ENCODE results near the gene CLEC1A. TPM values are rescaled to one million over a fixed set of nuclear protein-coding genes. Genes with fewer than 3 reads are reported as not detected.
A peak's percentile ranks its signal among the peaks of the same experiment; 100 is the strongest.

Gene CLEC1A
- total RNA-seq, 4 donors from 2014 or later: 6.0 to 19.4 (median 8.4) TPM

DNA sequence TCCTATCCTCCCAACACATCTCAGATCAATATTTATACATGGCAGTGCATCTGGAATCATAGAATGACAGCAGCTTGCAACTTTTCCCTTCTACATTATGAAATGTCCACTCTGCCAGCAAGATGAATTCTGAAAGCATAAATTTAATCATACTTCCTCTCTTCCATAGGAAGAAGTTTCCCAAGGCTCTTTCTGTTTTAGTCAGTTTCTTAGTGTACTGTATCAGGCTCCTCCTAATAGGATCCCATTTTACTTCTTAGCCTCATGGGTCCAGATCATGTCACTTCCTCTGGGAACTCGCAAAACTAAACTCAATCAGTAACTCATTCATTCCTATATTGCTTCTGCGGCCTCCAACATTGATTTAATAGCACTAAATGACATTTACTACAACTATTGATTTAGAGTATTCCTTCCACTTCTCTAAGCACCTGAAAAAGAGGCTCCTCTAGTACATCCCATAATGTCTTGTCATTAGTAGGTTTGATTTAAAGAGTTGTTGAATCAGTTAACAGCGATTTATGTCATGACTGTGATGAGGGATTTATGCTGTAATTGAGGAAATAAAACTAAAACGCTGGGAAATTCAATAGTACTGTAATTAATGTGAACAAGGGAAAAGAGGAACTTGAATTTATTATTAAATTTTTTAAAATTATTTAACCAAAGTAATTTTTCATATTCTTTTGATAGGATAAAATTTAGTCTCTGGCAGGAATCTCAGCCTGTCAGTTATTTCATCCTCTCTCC lies 4.0 kb downstream of the CLEC1A start:
- Histone ChIP-seq H3K27ac (peak overlapping the region in 2 of 4 donors; percentile 80 to 84), H3K27me3 (no peaks in the 10 kb centered on the region), H3K4me3 (no peak overlapping the region), H3K9me3 (no peaks in the 10 kb centered on the region), H3K36me3 (no peaks in the 10 kb centered on the region), H3K4me1 (peaks cover 0 to 35% (median 4%) of the 10 kb centered on the region in 4 donors)
- DNase-seq (ENCODE audit: low spot score in 2 of 2): no peak
- TF ChIP-seq, protein P1, sequence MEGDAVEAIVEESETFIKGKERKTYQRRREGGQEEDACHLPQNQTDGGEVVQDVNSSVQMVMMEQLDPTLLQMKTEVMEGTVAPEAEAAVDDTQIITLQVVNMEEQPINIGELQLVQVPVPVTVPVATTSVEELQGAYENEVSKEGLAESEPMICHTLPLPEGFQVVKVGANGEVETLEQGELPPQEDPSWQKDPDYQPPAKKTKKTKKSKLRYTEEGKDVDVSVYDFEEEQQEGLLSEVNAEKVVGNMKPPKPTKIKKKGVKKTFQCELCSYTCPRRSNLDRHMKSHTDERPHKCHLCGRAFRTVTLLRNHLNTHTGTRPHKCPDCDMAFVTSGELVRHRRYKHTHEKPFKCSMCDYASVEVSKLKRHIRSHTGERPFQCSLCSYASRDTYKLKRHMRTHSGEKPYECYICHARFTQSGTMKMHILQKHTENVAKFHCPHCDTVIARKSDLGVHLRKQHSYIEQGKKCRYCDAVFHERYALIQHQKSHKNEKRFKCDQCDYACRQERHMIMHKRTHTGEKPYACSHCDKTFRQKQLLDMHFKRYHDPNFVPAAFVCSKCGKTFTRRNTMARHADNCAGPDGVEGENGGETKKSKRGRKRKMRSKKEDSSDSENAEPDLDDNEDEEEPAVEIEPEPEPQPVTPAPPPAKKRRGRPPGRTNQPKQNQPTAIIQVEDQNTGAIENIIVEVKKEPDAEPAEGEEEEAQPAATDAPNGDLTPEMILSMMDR (IDR thresholded peaks at IDR 0.05): no peak
- TF ChIP-seq EP300 (IDR thresholded peaks at IDR 0.05): no peak
- TF ChIP-seq POLR2A (IDR thresholded peaks at IDR 0.05): no peak
- 53 to 75% methylated on average over 4 of the region's 4 CpGs for WGBS, 2 donors

GRCh38 chr12:10088955-10089900 lies 9.6 kb downstream of the CLEC1A start:
- Histone ChIP-seq H3K27me3 (no peaks in the 10 kb centered on the region), H3K4me3 (no peak overlapping the region), H3K36me3 (no peaks in the 10 kb centered on the region), H3K27ac (peak overlapping the region in 1 of 4 donors; percentile 2), H3K4me1 (peaks cover 0 to 24% (median 2%) of the 10 kb centered on the region in 4 donors), H3K9me3 (peaks cover 0 to 6% (median 0%) of the 10 kb centered on the region in 4 donors)
- 59 to 64% methylated on average over 8 of the region's 8 CpGs for WGBS, 2 donors
- TF ChIP-seq EP300 (IDR thresholded peaks at IDR 0.05): no peak
- TF ChIP-seq POLR2A (IDR thresholded peaks at IDR 0.05): no peak
- DNase-seq (ENCODE audit: low spot score in 2 of 2): no peak

DNA sequence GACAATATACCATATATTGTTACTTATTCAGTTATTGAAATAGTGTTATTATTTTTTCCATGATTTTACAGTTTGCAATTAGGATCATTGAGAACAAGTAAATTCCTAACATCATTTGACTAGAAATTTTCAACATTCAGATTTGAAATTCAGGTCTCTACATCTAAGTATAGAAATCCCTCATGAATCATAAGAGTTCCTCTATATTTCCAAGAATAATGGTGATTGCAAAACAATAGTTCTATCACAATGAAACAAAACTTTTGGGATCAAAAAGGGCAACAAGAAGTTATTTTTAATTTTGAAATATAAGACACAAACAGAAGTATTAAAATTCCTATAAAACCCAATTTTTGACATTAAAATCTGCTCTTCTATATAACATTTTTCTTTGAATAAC lies 10.8 kb downstream of the CLEC1A start:
- Histone ChIP-seq H3K27ac (no peak overlapping the region), H3K4me3 (no peak overlapping the region), H3K9me3 (peaks cover 0 to 13% (median 1%) of the 10 kb centered on the region in 4 donors), H3K36me3 (no peaks in the 10 kb centered on the region), H3K4me1 (peaks cover 0 to 20% (median 2%) of the 10 kb centered on the region in 4 donors), H3K27me3 (no peaks in the 10 kb centered on the region)
- no peak for DNase-seq (ENCODE audit: low spot score in 2 of 2)
- TF ChIP-seq POLR2A (IDR thresholded peaks at IDR 0.05): no peak
- TF ChIP-seq, protein P1 (IDR thresholded peaks at IDR 0.05): no peak

DNA sequence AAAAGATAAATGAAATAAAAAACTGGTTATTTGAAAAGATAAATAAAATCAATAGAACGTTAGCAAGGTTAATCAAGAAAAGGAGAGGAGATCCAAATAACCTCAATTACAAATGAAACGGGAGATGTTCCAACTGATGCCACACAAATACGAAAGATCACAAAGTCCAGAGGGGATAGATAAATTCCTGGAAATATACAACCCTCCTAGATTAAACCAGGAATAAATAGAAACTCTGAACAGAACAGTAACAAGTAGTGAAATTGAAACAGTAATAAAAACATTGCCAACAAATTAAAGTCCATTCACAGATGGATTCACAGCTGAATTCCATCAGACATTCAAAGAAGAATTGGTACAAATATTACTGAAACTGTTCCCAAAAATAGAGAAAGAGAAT lies 12.4 kb downstream of the CLEC1A start:
- no peak for TF ChIP-seq POLR2A (IDR thresholded peaks at IDR 0.05)
- no peaks in the 10 kb centered on the region for H3K36me3 ChIP-seq

GRCh38 chr12:10084733-10085132 lies 14.1 kb downstream of the CLEC1A start:
- H3K36me3 ChIP-seq: no peaks in the 10 kb centered on the region
- no peak for DNase-seq (ENCODE audit: low spot score in 2 of 2)
- TF ChIP-seq, protein P1 (IDR thresholded peaks at IDR 0.05): no peak
- TF ChIP-seq EP300 (IDR thresholded peaks at IDR 0.05) (no peak), POLR2A (IDR thresholded peaks at IDR 0.05) (no peak)
- H3K4me3 ChIP-seq: no peak overlapping the region
- H3K4me1 ChIP-seq: peaks cover 0 to 9% (median 0%) of the 10 kb centered on the region in 4 donors
- H3K27ac ChIP-seq: no peak overlapping the region
- H3K9me3 ChIP-seq: peaks cover 0 to 13% (median 1%) of the 10 kb centered on the region in 4 donors
- WGBS, 2 donors: 80 to 88% methylated on average over 6 of the region's 6 CpGs
- no peaks in the 10 kb centered on the region for H3K27me3 ChIP-seq

More for the DNA sequence above, 12.4 kb downstream of the CLEC1A start:
- Histone ChIP-seq H3K27ac (no peak overlapping the region), H3K4me1 (peaks cover 0 to 9% (median 0%) of the 10 kb centered on the region in 4 donors), H3K4me3 (no peak overlapping the region), H3K27me3 (no peaks in the 10 kb centered on the region), H3K9me3 (peaks cover 0 to 13% (median 1%) of the 10 kb centered on the region in 4 donors)
- 71 to 81% methylated on average over 3 of the region's 3 CpGs for WGBS, 2 donors
- no peak for DNase-seq (ENCODE audit: low spot score in 2 of 2)

Data from tibial nerve (tissue), 4 donors.